GM19023 (cell line): ENCODE measurements around the gene RASSF3.
"Not testable (repeated sequence)": the region's sequence is repeated elsewhere in the genome, so short reads cannot be mapped to it uniquely, and the experiment has no call there.

Experiments used
- ATAC-seq: cut with Tn5 transposase; IDR thresholded peaks from one replicate; pipeline ENCODE4 v1.9.1; 2021; ENCODE audit warnings: mild to moderate bottlenecking, moderate library complexity; ENCODE audit not compliant: unreplicated experiment

RASSF3 gene, protein sequence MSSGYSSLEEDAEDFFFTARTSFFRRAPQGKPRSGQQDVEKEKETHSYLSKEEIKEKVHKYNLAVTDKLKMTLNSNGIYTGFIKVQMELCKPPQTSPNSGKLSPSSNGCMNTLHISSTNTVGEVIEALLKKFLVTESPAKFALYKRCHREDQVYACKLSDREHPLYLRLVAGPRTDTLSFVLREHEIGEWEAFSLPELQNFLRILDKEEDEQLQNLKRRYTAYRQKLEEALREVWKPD

DNA sequence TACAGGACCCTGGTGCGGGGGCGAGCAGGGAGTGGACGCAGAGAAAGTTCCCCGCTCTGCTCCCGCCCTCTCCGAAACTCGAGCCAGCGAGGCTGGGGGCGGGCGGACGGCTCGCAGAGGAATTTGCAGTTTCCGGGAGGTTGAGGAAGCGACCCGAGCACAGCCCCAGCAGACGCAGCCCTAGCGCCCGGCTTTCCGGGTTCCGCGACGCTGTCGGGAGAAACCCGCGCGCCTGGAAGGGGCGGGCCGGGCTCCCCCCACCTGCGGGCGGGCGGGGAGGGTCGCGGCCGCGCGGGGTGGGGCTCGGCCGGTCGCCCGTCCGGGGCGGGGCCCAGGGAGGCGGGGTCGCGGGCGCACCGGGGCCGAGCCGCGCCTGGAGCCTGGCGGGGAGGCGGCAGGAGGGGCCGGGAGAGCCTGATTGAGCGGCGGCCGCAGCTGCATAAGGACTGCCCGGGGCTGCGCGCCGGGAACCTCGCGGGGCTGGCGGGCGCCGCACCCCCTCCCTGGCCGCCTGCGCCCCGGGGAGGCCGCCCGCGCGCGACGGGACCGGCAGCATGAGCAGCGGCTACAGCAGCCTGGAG is at the start of gene RASSF3:
Gene RASSF3, plus strand, starts transcription at position 417 of the 581 bp plus-strand sequence. Its CDS starts 138 bp downstream, at position 555.
- peak; percentile 62 for ATAC-seq

DNA sequence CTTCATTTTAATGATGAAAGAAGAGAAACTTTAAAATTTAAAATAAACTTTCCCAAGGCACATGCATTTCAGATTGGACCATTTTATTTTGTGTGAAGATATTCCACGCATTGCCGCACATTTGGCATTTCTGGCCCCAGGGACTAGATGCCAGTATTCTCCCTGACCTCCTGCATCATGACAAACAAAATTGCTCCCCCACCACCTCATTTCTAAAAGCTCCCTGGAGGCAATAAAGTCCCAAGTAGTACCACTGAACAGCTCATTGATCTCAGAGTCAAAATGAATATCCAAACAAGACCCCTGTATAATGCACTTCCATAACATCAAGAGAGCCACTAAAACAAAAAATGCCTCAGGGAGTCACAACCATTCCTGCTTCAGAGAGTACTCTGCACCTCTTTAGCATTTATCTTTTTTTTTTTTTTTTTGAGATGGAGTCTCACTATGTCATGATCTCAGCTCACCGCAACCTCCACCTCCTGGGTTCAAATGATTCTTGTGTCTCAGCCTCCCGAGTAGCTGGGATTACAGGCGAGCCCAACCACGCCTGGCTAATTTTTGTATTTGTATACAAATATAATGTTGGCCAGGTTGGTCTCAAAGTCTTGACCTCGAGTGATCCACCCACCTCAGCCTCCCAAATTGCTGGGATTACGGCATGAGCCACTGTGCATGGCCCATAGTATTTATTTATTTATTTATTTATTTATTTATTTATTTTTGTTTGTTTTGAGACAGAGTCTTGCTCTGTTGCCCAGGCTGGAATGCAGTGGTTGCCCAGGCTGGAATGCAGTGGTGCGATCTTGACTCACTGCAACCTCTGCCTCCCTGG is 48.8 kb upstream of the RASSF3 start:
- no peak for ATAC-seq

DNA sequence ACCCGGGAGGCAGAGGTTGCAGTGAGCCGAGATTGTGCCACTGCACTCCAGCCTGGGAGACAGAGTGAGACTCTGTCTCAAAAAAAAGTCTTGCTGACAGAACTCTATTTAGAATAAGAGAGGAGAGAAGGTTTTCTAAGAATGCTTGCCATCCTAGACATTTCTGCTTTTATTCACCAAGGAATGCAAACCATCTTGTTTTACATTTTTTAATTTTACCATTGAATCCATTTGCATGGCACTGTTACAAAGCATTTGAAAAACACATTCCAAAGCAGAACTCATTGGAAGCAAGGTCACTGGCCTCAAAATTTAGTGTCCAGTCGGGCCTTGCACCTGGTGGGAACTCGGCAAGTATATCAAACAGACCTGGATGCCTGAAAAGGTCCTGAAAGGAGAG is 44.2 kb upstream of the RASSF3 start:
- ATAC-seq = no peak

DNA sequence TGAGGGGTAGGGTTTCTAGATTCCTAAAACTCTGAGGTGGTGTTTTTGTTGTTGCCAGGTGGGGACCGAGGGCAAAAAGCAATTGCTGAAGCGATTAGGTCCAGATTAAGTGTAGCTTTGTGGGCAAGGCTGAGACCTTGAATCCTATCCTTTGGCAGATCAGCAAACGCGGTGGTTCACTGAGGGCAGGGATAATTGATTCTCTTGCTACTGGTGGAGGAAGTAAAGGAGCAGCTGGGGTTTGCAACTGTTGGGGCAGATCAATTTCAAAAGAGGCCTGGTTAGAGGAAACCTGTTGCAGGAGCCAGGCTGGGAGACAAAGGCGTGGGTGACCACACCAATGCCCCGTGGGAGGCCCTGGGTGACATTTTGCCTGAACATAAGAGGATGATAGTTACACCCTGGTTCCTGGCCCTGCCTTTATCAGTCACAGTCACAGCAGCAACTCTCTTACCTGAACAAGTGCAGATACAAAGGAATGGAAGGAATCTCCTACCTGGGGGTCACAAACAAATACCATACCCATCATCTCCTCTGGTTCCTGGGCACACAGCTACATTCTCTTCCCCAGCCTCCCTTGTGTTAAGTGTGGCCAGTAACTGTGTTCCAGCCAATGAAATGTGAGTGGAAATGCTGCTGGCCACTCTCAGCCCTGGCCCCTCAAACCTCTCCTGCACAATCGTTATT is 43.3 kb upstream of the RASSF3 start:
- ATAC-seq = no peak

DNA sequence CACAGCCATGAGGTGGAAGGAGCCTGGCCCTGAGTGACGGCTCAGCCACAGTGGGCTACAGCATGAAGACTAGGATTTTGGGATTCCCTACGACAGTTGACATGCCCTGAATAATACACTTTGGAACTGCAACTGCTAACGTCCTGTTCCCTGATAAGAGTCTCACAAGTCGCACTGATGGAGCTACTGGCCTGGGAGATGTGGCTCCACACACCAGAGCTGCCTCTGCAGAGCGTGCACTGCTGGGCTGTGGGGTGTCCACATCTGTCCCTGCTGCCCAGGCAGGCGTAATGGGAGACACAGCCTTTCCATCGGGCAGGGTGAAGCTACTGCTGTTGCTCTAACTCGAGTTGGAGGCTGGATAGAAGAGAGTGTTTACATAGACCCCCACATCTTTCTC is 42.7 kb upstream of the RASSF3 start:
- ATAC-seq = no peak

DNA sequence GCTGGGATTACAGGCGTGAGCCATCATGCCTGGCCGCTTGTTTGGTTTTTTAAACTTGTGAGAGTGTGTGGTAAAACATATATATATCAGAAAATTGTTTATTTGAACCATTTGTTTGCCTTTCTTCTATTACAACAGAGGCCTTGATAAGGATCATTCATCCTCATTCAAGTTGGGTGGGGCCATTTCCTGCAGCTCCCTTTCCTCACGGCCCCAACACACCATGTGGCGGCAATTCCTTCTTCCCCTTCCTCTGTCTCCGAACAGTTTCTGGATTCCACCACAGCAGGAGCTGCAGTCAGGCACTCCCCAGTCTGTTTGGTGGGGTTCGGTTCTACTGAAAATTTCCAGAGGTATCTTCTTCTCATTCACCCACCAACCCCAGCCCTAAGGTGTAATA is 42.0 kb upstream of the RASSF3 start:
- ATAC-seq = no peak

DNA sequence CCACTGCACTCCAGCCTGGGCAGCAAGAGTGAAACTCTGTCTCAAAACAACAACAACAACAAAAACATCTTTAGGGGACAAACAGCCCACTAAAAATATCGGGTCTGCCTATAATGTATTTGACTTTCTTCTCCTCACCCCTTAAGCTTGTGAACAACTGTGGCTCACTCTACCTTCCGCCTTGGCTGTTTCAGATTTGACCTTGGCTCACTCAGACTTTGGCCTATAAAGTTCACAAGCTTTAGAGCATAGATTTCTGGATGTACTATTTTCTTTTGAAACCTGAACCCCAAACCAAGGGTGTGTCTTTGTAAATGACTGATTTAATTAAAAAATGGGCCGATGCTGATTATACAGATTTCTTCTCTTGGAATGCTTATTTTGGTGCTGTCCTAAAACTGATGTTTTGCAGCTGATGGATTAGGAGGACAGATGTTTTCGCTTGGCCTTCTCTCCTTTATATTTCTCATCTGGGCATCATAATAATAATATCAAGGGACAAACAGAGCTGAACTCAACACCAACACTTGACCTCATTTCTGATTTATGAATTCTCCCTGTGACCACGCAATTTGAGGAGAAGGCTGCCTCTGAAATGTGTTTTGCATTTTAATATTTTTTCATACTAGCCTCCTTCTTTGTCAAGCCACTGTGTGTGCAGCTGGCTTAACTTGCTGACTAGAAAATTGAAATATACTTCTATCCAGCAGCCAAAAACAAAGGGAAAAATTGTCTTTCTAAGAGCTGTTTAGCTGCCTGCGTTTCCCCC is 40.2 kb upstream of the RASSF3 start:
- ATAC-seq = no peak

DNA sequence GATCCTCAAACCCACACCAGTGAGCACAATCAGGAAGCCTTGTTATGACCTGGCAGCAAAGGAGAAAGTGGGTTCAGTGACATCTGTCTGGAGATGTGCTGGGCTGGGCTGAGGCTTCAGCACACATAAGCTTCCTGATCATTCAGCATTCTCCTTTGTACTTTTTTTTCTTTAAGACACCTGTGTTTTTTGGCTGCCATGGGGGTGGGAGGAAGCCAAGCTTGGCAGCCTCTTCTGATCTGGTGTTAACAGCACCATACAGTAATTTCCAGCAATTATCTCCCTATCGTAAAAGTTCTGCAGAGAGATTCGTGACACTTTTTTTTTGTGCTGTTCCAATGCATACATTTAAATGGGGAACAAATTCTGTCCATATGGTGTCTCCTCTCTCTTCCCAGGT is 38.9 kb upstream of the RASSF3 start:
- no peak for ATAC-seq

DNA sequence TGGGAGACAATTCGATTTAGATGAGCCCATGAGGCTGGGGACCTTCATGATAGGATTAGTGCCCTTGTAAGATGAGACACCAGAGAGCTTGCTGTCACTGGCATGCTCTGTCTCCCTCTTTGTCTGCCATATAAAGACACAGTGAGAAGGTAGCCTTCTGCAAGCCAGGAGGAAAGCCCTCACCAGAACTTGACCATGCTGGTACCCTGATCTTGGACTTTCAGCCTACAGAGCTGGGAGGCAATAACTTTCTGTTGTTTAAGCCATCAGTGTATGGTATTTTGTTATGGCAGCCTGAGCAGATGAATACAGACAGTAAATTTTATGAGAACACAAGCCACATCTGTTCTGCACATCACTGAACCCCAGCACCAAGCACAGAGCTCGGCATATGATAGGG is 38.1 kb upstream of the RASSF3 start:
- ATAC-seq = no peak

DNA sequence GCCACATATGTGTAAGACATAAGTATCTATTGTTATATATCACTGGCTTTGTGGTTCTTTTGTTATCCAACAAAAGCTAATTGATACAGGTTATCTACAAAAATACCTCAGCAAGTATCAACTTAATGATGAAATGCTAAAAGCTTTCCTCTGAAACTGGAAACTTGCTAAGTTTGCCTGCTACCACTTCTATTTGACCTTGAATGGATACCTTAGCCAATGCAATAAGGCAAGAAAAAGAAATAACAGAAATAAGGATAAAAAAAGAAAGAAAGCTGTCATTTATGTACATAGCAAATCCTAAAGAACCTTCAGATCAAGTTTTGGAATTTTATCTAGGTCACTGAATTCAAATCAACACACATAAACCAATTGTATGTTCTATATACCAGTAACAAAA is 35.5 kb upstream of the RASSF3 start:
- ATAC-seq = no peak

DNA sequence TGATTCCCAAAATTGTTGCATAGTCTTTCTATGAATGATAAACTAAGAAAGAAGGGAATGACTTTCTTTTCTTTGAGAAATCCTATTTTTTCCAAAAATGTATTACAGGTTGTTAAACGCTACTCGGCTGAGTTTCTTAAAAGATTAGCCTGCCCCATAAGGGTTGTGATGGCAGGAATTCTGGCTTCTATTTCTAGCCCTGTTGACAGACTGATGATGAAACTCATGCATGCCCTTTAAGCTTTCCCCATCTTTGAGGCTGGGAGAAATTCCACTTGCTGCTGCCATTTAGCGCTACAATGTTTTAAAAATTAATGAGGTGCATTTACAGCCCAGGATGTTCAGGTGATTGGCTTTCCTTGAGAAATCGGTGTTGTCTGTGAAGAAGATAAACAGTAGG is 33.2 kb upstream of the RASSF3 start:
- no peak for ATAC-seq

DNA sequence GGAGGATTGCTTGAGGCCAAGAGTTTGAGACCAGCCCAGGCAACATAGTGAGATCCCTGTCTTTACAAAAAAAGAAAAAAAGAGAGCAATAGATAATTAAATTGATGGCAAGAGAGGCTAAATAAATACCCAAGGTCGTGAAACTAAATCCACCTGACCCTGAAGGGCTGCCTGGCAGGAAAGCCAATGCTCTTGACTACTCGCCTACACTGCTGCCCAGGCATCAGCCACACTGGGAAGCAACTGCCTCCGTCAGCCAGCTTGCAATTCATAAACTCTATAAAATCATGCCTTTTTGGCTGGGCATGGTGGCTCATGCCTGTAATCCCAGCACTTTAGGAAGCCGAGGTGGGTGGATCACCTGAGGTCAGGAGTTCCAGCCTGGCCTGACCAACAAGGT is 31.7 kb upstream of the RASSF3 start:
- no peak for ATAC-seq

DNA sequence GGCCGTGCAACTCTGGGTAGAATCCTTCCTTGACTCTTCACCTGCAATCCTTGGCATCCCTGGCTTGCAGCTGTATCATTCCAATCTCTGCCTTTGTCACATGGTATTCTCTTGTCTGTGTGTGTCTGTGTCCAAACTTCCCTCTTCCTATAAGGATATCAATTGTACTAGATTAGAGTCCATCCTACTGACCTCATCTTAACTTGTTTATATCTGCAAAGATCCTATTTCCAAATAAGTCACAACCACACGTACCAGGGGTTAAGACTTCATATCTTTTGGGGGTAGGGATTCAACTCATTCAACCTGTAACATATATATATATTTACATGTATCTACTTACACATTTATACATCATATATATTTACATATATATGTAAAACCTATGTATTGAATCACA is 29.6 kb upstream of the RASSF3 start:
- ATAC-seq = no peak

DNA sequence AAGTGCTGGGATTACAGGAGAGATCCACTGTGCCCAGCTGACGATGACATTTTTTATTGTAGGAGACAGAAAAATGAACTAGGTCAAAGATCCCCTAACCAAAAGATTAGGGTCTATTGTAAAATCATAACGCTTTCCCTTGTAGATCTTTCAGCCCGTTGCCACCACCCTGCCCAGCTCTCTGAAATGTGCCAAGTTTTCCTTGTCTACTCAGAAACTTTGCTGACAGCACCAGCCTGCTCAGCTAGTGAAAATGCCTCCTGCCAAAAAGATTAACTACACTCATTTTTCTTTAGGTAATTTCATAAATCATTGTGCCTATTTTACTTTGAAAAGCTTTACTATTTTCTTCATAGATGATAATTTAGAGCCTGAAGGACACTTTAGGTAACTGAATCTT is 28.2 kb upstream of the RASSF3 start:
- ATAC-seq = no peak

DNA sequence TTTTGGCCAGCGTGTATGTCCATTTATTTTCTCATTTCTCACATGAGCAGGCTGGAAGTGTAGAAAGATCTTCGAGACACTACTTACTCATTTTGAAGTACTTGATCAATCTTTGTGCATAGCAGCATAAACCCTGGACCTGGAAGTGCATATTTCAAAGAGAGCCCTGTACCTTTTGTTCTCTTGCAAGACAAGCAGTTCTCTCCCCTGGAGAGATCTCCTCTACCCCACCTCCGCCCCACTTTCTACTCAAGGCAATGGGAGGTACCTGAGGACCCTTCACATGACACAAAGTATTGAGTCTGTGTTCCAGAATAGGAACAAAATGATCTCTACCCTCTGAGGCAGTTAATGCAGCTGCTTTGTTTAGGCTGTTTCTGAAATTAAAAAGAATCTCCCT is 27.4 kb upstream of the RASSF3 start:
- no peak for ATAC-seq

DNA sequence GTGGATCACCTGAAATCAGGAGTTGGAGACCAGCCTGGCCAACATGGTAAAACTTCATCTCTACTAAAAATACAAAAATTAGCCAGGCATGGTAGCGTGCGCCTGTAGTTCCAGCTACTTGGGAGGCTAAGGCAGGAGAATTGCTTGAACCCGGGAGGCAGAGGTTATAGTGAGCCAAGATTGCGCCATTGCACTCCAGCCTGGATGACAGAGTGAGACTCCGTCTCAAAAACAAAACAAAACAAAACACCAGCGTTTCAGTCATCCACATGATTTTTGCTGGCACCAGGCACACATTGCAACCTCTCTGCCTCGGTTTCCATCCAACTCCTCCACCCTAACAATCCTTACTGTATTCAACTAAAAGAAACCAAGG is 26.9 kb upstream of the RASSF3 start:
- not testable (repeated sequence) for ATAC-seq

DNA sequence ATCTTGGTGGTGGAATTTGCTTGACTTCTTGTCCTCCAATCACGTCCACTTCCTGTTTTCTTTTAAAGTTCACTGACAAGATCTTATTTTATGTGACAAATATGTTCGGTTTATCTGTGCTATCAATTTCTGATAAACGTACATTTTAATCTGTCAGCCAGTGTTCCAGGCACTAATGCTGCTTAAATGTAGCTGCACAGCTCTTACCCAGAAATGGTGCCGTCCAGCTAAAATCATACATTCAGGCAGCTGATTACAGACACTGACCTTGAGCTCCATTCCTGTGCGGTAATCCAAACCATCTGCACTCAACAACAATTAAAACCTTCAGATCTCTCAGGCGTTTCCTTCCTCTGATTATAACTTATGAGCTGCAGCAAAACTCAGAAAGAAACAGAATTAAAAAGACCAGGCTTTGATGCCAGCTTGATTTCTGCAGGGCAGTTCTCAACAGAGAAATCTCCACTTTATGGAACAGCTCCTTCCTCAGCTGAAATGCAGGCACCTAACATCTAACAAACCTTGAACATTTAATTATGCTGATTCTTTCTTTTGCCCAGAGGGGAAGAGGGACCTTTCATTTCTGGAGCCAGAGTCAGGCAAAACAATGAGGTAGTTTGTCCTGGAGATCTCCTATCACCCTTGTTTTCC is 26.4 kb upstream of the RASSF3 start:
- ATAC-seq = no peak

DNA sequence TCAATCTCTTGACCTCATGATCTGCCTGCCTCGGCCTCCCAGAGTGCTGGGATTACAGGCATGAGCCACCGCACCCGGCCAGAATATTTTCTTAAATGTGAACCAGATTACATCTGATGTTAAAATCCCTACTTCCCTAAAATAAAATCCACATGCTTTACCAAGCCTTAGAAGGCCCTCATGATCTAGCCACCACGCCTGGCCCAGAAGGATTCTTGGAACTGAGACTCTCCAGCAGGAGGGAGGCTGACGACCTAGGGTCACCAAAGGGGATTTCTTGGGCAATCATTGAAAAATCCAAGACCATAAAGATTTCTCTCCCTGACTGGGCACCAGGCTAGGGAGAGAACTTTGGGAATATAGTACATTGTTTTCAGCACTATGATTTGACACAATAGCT is 25.2 kb upstream of the RASSF3 start:
- ATAC-seq = no peak

DNA sequence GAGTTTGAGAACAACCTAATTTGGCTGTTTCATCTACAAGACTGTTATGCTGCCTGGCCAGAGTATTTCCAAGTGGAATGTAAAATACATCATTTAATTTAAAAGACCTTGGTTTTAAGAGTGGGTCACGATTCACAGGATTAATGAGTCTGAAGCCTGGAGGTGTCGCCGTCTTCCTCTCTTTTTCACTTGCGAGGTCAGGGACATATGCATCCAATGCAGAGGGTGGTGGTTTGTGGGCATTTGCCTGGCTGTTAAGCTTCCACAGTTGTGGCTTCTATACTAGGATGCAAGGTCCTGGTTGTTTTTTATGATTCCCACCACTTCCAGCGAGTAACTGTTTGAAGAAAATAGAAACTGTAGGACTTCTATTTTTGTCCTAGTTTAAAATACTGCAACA is 22.8 kb upstream of the RASSF3 start:
- no peak for ATAC-seq

DNA sequence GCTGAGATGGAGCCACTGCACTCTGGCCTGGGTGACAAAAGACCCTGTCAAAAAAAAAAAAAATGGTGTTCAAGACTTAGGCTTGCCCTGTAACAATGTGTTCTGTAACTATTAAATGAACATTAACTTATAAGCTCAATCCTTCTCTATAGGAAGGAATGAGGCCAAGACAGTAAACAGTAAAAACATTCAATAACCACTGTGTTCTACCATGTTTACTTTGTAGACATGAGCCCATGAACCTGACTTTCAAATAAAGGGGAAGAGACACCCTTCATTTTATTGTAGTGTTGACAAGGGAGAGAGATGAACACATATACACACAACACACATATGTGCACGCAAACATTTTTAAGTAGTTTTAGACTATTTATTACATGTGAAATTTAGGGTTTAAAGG is 20.1 kb upstream of the RASSF3 start:
- no peak for ATAC-seq
